Astrocyte of the cerebellum (primary cell): ENCODE results near the gene KBTBD6.

Experiments used
- DNase-seq: peaks from one replicate; pipeline ENCODE4 v3.0.0-alpha.2; 2011; ENCODE audit warnings: low read depth
- H3K4me3 ChIP-seq: 2 replicates; pipeline ENCODE4 v1.5.1; 2011; ENCODE audit warnings: mild to moderate bottlenecking, low read depth, low read length, moderate library complexity
- CTCF ChIP-seq: IDR thresholded peaks from 2 replicates; pipeline ENCODE4 v1.5.1; 2012; ENCODE audit warnings: low read length, low read depth, moderate library complexity, mild to moderate bottlenecking; ENCODE audit errors: missing control alignments
- in situ Hi-C: cut with HindIII; loops from 2 replicates; pipeline ENCODE4 v1.10.0; 2017; ENCODE audit warnings: low sequenced_read_pairs

KBTBD6 gene

GRCh38 chr13:41148419-41149283 lies 16.0 kb upstream of the KBTBD6 start:
- DNase-seq = no peak
- no peak for TF ChIP-seq CTCF
- in situ Hi-C loops = loop anchor here (5.0 kb wide), 1 partner anchor 39 kb away; no protein-coding TSS in a partner anchor
- H3K4me3 ChIP-seq = no peak overlapping the region

GRCh38 chr13:41145136-41145908 lies 12.7 kb upstream of the KBTBD6 start:
- in situ Hi-C loops = loop anchor here (5.0 kb wide), 1 partner anchor 42 kb away; no protein-coding TSS in a partner anchor
- no peak overlapping the region for H3K4me3 ChIP-seq
- no peak for TF ChIP-seq CTCF
- DNase-seq = no peak

- H3K4me3 ChIP-seq = no peak overlapping the region
- TF ChIP-seq CTCF = no peak
- no peak for DNase-seq
- in situ Hi-C loops = no loop called here
Measured at GRCh38 chr13:41144576-41144975, 12.0 kb upstream of the KBTBD6 start.

GRCh38 chr13:41139296-41139966 lies 6.8 kb upstream of the KBTBD6 start:
- in situ Hi-C loops = no loop called here
- TF ChIP-seq CTCF = no peak
- H3K4me3 ChIP-seq = peak overlapping the region; percentile 21
- no peak for DNase-seq

- no peak overlapping the region for H3K4me3 ChIP-seq
- in situ Hi-C loops = no loop called here
- TF ChIP-seq CTCF = no peak
- peak; percentile 31 for DNase-seq
Measured at GRCh38 chr13:41137951-41138350, 5.3 kb upstream of the KBTBD6 start.

DNA sequence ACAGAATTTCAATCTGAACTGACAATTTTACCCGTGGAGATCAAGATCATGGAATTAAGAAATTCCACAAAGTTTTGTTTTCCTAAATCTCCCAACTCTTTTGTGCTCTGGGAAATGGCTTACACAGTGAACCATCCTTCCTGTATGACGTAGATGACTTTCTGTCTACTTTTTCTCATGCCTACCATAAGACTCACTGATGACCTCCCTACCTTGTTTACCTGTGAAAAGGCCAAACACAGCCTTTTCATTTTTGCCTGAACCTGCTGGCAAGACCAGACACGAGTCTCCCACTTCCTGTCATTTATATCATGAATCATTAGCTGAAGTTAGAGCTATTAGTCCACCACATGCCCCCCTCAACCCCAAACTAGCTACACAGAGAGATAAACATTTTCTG lies 4.6 kb upstream of the KBTBD6 start:
- in situ Hi-C loops = no loop called here
- no peak for DNase-seq
- H3K4me3 ChIP-seq = no peak overlapping the region
- no peak for TF ChIP-seq CTCF
